Tibial nerve (tissue), 4 donors: Measurements from ENCODE around the gene PHETA1. TPM values are rescaled to one million over a fixed set of nuclear protein-coding genes. Genes with fewer than 3 reads are reported as not detected.

Source experiments
- DNase-seq, 2 donors: peaks; one replicate each; pipeline ENCODE4 v3.0.0-alpha.2; 2019; ENCODE audit warnings: low spot score in 2 of 2
- H3K27ac ChIP-seq, 4 donors: fragments of 200-600 bp; sonication (generic) in 3 of 4; one replicate each; pipeline ENCODE4 v1.5.1; 2017 to 2019; ENCODE audit warnings: mild to moderate bottlenecking in 1 of 4
- H3K27me3 ChIP-seq, 2 donors: fragments of 200-600 bp; sonication (generic) in 1 of 2; one replicate each; pipeline versions ENCODE4 v1.5.1 to v1.6.0; 2017 to 2019
- H3K36me3 ChIP-seq, 3 donors: fragments of 200-600 bp; sonication (generic); one replicate each; pipeline ENCODE4 v1.5.1; 2018 to 2019
- H3K4me1 ChIP-seq, 4 donors: fragments of 200-600 bp; sonication (generic) in 3 of 4; one replicate each; pipeline ENCODE4 v1.5.1; 2017 to 2019
- H3K4me3 ChIP-seq, 4 donors: fragments of 200-600 bp; sonication (generic) in 3 of 4; one replicate each; pipeline ENCODE4 v1.5.1; 2017 to 2019; ENCODE audit warnings: mild to moderate bottlenecking in 1 of 4, moderate library complexity in 1 of 4
- H3K9me3 ChIP-seq, 4 donors: fragments of 200-600 bp; sonication (generic) in 3 of 4; one replicate each; pipeline ENCODE4 v1.5.1; 2017 to 2019
- EP300 ChIP-seq, 2 donors: sonication (generic); formaldehyde crosslinking; IDR thresholded peaks; one replicate each; pipeline ENCODE4 v1.6.1; 2017; ENCODE audit warnings: antibody characterized with exemption in 2 of 2, mild to moderate bottlenecking in 1 of 2
- POLR2A ChIP-seq, 2 donors: fragments of 450-650 bp; IDR thresholded peaks; one replicate each; pipeline ENCODE4 v1.6.1; 2017; ENCODE audit warnings: antibody characterized with exemption in 2 of 2, mild to moderate bottlenecking in 2 of 2, moderate library complexity in 2 of 2
- WGBS, 2 donors: methylation state at CpG; one replicate each; pipeline ENCODE4 v1.1.5; 2018; 5-methylcytosine and 5-hydroxymethylcytosine counted together
- total RNA-seq, 4 donors: library from RNA; depleted of rRNA; stranded (reverse); fragments of >200 nt; gene quantifications; one replicate each; pipeline ENCODE4 v1.1.0, GENCODE V29; 2016
- TF ChIP-seq, protein P1 (sequence below), 5 experiments: fragments of 200-600 bp in 3 of 5; fragments of 450-650 bp in 2 of 5; sonication (generic) in 3 of 5; IDR thresholded peaks; one replicate each; pipeline ENCODE4 v1.5.1; 2016 to 2019; ENCODE audit warnings: antibody characterized with exemption in 5 of 5, mild to moderate bottlenecking in 3 of 5, moderate library complexity in 2 of 5

PHETA1 gene
- total RNA-seq, 4 donors from 2014 or later, result 12.7 to 26.6 (median 18.3) TPM

DNA sequence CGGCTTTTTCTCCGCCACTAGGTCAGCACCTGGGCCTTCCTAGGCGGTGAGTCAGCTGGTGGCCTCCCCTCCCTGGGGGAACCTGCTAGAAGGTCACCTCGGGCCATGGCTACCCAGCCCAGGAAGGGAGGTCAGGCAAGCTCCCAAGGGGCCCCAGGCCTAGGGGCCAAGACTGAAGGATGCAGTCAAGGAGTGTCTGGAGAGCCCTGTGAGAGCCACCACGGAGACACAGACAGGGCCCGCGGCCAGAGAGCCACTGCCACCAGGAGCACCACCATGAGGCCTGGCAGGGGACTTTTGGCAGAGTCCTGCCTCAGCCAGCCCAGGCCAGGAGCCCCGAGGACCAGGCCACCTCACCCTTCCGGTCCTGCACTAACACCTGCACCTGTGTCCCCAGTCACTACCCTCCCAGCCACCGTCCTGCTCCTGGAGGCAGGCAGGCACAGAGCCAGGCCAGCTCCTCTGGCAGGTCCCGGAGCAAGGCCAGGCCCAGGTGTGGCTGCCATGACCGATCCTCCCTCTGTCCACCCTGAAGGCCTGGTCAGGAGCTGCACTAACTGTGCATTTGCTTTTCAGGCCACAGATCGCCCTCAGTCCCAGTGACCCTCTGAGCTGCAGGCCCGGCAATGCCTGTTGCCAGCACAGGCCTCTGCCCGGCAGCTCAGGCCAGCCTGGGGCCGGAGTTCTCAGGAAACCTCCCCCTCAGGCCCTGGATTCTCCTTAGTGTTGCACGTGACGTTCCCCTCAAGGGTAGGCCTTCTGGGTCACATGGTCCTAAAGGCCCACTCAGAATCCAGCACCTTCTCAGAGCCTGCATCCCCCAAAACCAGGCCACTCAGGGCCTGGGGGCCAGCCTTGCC, 6.9 kb downstream of the PHETA1 start:
- DNase-seq, result no peak
- WGBS, 2 donors, result 66% methylated on average over 12 to 16 of the region's 18 CpGs
- no peaks in the 10 kb centered on the region for H3K9me3 ChIP-seq

DNA sequence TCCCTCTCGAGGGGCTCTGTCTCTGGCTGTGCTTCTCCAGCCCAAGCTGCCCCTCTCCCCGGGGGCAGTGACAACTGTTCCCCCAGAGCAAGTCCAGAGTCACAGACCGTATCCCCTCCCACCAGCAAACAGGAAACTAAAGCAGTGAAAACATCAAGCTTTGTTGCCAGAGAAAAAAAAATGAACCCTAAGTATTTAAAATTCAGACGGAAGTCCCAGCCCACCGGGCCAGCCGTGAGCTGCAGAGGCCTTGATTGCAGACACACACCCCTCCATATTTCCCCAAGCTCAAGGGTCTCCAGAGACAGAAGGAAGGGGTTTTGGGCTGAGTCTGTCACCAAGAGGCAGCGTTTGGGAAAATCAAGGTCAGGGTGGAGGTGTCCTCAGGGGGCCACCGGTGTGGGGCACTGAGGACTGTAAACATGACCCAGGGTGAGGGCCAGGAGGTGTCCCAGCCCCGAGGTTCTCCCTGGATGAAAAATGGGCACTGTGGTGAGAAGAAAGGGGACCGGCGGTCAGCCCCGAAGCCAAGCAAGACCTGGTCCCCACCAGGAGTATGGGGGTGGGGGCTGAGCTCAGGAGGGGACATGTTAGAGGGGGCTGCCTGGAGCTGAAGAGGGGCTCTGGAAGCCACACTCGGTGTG, 7.7 kb downstream of the PHETA1 start:
- 45 to 46% methylated on average over 13 of the region's 13 CpGs for WGBS, 2 donors
- H3K4me3 ChIP-seq, result no peak overlapping the region
- no peak overlapping the region for H3K27ac ChIP-seq
- TF ChIP-seq POLR2A (IDR thresholded peaks at IDR 0.05) (no peak), EP300 (IDR thresholded peaks at IDR 0.05) (no peak)
- TF ChIP-seq, protein P1, sequence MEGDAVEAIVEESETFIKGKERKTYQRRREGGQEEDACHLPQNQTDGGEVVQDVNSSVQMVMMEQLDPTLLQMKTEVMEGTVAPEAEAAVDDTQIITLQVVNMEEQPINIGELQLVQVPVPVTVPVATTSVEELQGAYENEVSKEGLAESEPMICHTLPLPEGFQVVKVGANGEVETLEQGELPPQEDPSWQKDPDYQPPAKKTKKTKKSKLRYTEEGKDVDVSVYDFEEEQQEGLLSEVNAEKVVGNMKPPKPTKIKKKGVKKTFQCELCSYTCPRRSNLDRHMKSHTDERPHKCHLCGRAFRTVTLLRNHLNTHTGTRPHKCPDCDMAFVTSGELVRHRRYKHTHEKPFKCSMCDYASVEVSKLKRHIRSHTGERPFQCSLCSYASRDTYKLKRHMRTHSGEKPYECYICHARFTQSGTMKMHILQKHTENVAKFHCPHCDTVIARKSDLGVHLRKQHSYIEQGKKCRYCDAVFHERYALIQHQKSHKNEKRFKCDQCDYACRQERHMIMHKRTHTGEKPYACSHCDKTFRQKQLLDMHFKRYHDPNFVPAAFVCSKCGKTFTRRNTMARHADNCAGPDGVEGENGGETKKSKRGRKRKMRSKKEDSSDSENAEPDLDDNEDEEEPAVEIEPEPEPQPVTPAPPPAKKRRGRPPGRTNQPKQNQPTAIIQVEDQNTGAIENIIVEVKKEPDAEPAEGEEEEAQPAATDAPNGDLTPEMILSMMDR (IDR thresholded peaks at IDR 0.05), result no peak
- H3K9me3 ChIP-seq, result no peaks in the 10 kb centered on the region
- no peaks in the 10 kb centered on the region for H3K27me3 ChIP-seq
- H3K4me1 ChIP-seq, result peaks cover 0 to 28% (median 0%) of the 10 kb centered on the region in 4 donors
- no peak for DNase-seq
- peaks cover 0 to 50% (median 3%) of the 10 kb centered on the region in 3 donors for H3K36me3 ChIP-seq

More for the DNA sequence above, 6.9 kb downstream of the PHETA1 start:
- Histone ChIP-seq H3K4me1 (peaks cover 0 to 29% (median 0%) of the 10 kb centered on the region in 4 donors), H3K27me3 (no peaks in the 10 kb centered on the region), H3K36me3 (peaks cover 0 to 51% (median 3%) of the 10 kb centered on the region in 3 donors), H3K27ac (no peak overlapping the region), H3K4me3 (no peak overlapping the region)
- no peak for TF ChIP-seq EP300 (IDR thresholded peaks at IDR 0.05)
- no peak for TF ChIP-seq POLR2A (IDR thresholded peaks at IDR 0.05)
- TF ChIP-seq, protein P1 (IDR thresholded peaks at IDR 0.05), result no peak

DNA sequence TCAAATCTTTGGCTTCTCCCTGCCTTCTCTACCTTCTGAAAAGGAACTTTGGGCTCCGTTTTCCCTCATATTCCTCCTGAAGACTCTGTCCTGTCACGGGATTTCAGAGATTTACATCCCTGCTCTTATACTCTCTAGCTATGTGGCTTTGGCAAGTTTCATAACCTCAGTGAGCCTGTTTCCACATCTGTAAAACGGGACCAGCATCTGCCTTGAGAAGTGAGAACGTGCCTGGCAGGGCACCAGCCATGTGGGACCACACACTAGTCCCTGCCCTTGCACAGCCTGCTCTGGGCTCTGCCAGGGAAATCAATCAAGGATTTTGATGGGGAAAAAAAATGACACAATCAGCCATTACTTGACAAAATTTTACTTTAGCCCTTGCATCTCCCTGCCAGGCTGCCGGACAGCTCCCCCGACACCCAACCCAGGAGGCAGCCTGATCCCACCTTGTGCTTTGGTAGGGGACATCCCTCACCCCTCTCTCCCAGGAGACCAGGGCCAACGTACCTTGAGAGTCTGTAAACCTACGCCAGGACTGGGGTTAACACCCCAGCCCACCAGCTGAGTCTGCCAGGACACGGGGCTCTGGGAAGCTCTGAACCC, 8.5 kb downstream of the PHETA1 start:
- no peak overlapping the region for H3K4me3 ChIP-seq
- WGBS, 2 donors, result 66 to 77% methylated on average over 8 to 9 of the region's 9 CpGs
- peaks cover 0 to 28% (median 0%) of the 10 kb centered on the region in 4 donors for H3K4me1 ChIP-seq
- H3K27me3 ChIP-seq, result no peaks in the 10 kb centered on the region
- no peak for DNase-seq
- TF ChIP-seq EP300 (IDR thresholded peaks at IDR 0.05), result no peak
- TF ChIP-seq, protein P1 (IDR thresholded peaks at IDR 0.05), result no peak
- TF ChIP-seq POLR2A (IDR thresholded peaks at IDR 0.05), result no peak
- H3K9me3 ChIP-seq, result no peaks in the 10 kb centered on the region
- no peak overlapping the region for H3K27ac ChIP-seq
- peaks cover 0 to 42% (median 3%) of the 10 kb centered on the region in 3 donors for H3K36me3 ChIP-seq

DNA sequence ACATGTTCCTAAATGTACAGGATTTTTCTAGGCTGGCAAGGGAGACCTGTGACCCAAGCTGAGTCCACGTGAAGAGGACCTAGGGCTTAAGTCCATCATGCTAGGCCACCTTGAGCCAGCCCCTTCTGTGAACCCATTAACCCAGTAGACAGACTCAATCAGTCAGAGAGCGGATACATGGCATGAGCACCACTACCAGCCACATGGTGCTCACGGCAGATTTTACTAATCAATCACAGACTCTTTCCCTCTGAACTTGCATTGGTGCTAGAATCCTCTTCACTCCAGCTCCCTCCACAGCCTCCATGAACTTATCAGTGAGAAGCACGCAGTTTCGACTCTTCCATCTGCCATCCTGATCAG, 9.0 kb downstream of the PHETA1 start:
- Histone ChIP-seq H3K27ac (no peak overlapping the region), H3K27me3 (no peaks in the 10 kb centered on the region), H3K9me3 (no peaks in the 10 kb centered on the region), H3K36me3 (peaks cover 0 to 37% (median 3%) of the 10 kb centered on the region in 3 donors), H3K4me3 (no peak overlapping the region), H3K4me1 (peaks cover 0 to 24% (median 0%) of the 10 kb centered on the region in 4 donors)
- no peak for DNase-seq
- TF ChIP-seq, protein P1 (IDR thresholded peaks at IDR 0.05), result no peak
- WGBS, 2 donors, result 57 to 67% methylated on average over 5 of the region's 5 CpGs
